NB4 (cell line): ENCODE measurements around the gene IL15.
"Not testable (repeated sequence)": the region's sequence is repeated elsewhere in the genome, so short reads cannot be mapped to it uniquely, and the experiment has no call there.

Source experiments
- DNase-seq: peaks from one replicate; pipeline ENCODE4 v3.0.0; 2010; ENCODE audit warnings: low read depth
- H3K4me3 ChIP-seq: one replicate; pipeline ENCODE4 v1.5.1; 2011; ENCODE audit warnings: mild to moderate bottlenecking, low read depth, low read length, moderate library complexity
- MYC ChIP-seq: IDR thresholded peaks from 2 replicates; pipeline ENCODE4 v1.6.1; 2011; ENCODE audit warnings: low read depth, low read length
- POLR2A ChIP-seq: IDR thresholded peaks from 2 replicates; pipeline ENCODE4 v1.6.1; 2011; ENCODE audit warnings: mild to moderate bottlenecking; ENCODE audit not compliant: insufficient read length; ENCODE audit errors: extremely low read depth
- TF ChIP-seq, protein P1 (sequence below): IDR thresholded peaks from one replicate; pipeline ENCODE4 v1.5.1; 2012; ENCODE audit warnings: low read depth, low read length
- TF ChIP-seq, protein P2 (sequence below): IDR thresholded peaks from 2 replicates; pipeline ENCODE4 v1.6.1; 2011; ENCODE audit warnings: low read depth, low read length

IL15 gene, protein sequence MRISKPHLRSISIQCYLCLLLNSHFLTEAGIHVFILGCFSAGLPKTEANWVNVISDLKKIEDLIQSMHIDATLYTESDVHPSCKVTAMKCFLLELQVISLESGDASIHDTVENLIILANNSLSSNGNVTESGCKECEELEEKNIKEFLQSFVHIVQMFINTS

DNA sequence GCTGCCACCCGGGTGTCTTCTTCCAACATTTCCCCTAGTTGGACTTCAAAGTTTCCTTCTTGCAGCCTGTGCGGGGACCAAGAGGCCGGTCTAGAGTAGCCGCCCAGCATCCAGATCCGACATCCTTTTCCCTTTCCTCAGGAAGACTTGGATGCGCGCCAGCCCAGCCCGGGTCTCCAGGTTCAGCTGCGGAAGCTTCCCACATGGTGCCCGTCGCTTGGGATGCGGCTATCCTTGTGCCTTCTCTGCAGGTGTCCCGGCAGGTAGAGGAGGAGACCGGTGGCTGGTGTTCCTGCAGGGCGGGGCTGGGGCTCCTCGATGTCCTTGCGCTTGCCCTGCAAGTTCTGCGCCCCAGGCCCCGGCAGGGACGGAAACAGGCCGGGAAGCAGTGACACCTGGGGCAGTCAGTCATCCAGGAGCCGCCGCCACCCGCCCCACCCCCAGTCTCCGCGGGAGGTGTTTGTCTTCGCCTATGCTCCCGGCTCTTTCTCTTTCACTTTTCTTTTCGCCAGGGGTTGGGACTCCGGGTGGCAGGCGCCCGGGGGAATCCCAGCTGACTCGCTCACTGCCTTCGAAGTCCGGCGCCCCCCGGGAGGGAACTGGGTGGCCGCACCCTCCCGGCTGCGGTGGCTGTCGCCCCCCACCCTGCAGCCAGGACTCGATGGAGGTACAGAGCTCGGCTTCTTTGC is at the start of gene IL15:
IL15 (plus strand) TSS at position 502 of the 689 bp plus-strand sequence. CDS start 82,882 bp downstream, outside the sequence.
- TF ChIP-seq, protein P1, sequence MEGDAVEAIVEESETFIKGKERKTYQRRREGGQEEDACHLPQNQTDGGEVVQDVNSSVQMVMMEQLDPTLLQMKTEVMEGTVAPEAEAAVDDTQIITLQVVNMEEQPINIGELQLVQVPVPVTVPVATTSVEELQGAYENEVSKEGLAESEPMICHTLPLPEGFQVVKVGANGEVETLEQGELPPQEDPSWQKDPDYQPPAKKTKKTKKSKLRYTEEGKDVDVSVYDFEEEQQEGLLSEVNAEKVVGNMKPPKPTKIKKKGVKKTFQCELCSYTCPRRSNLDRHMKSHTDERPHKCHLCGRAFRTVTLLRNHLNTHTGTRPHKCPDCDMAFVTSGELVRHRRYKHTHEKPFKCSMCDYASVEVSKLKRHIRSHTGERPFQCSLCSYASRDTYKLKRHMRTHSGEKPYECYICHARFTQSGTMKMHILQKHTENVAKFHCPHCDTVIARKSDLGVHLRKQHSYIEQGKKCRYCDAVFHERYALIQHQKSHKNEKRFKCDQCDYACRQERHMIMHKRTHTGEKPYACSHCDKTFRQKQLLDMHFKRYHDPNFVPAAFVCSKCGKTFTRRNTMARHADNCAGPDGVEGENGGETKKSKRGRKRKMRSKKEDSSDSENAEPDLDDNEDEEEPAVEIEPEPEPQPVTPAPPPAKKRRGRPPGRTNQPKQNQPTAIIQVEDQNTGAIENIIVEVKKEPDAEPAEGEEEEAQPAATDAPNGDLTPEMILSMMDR: no peak
- no peak for TF ChIP-seq MYC
- TF ChIP-seq POLR2A: no peak
- TF ChIP-seq, protein P2, sequence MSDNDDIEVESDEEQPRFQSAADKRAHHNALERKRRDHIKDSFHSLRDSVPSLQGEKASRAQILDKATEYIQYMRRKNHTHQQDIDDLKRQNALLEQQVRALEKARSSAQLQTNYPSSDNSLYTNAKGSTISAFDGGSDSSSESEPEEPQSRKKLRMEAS: no peak
- no peak for DNase-seq
- H3K4me3 ChIP-seq: no peak within 1 kb of the TSS

DNA sequence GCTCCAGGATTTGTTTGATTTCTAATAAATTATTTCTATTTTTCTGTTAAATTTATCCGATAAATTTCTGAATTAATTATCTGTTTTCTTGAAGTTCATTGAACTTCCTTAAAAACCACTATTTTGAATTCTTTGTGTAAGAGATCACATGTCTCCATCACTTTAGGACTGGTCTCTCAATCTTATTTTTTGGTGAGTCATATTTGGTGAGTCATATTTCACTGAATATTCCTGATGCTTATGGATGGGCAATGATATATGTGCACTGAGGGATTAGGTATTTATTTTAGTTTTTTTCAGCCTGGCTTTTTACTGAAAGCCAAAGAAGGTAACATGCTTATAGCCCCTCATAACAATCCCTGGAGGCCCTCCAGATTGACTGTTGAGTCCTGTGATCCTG is 48.5 kb upstream of the IL15 start:
- TF ChIP-seq MYC (no peak), POLR2A (no peak)
- TF ChIP-seq, protein P2: no peak
- TF ChIP-seq, protein P1: no peak
- no peak overlapping the region for H3K4me3 ChIP-seq
- DNase-seq: no peak

DNA sequence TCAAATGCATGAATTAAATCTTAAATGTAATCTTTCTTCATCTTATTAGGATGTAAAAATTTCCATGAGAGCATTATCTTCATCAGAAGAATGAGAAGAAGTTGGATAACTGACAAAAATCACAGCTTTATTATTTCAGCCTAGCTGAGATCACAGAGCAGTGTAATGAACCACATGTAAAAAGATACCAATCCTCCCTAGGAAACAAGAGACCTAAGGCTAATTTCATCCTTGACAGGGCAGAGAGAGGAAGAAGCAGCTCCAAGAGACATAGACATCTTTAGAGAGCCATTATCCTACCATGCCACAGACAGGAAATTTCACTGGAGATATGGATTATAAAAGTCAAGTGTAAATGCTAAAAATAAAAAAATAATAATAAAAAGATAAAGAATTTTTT is 40.9 kb upstream of the IL15 start:
- no peak for DNase-seq
- H3K4me3 ChIP-seq: no peak overlapping the region
- TF ChIP-seq, protein P2: no peak
- TF ChIP-seq MYC (no peak), POLR2A (no peak)
- TF ChIP-seq, protein P1: no peak

DNA sequence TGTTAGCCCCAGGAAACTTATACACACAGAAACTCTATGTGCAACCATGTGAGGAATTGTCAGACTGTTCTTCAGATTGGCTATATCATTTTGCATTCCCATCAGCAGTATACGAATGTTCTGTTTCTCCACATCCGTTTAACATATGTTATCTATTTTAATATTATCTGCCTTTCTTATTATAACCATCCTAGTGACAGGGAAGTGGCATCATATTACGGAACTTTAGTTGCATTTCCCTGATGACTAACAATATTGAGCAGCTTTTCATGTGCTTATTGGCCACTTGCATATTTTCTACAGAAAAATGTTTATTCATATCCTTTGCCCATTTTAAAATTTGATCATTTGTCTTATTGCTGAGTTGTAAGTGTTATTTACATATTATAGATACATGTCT is 36.5 kb upstream of the IL15 start:
- no peak for DNase-seq
- TF ChIP-seq POLR2A (no peak), MYC (no peak)
- TF ChIP-seq, protein P1: no peak
- TF ChIP-seq, protein P2: no peak

DNA sequence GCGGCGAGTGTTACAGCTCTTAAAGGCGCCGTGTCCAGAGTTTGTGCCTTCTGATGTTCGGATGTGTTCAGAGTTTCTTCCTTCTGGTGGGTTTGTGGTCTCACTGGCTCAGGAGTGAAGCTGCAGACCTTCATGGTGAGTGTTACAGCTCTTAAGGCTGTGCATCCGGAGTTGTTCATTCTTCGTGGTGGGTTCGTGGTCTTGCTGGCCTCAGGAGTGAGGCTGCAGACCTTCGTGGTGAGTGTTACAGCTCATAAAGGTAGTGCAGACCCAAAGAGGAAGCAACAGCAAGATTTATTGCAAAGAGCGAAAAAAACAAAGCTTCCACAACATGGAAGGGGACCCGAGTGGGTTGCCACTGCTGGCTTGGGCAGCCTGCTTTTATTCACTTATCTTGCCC is 31.7 kb upstream of the IL15 start:
- not testable (repeated sequence) for H3K4me3 ChIP-seq, DNase-seq

More for the DNA sequence above, 36.5 kb upstream of the IL15 start:
- no peak overlapping the region for H3K4me3 ChIP-seq

DNA sequence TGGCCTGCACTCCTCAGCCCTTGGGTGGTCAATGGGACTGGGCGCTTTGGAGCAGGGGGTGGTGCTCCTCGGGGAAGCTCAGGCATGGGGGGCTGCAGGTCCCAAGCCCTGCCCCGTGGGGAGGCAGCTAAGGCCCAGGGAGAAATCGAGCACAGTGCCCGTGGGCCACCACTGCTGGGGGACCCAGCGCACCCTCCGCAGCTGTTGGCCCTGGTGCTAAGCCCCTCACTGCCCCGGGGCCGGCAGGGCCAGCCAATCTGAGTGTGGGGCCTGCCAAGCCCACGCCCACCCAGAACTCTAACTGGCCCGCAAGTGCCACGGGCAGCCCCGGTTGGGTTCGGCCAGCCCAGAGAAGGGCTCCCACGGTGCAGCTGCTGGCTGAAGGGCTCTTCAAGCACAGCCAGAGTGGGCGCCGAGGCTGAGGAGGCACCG is 30.9 kb upstream of the IL15 start:
- H3K4me3 ChIP-seq: no peak overlapping the region
- TF ChIP-seq, protein P2: no peak
- TF ChIP-seq, protein P1: no peak
- TF ChIP-seq MYC (no peak), POLR2A (no peak)

More for the DNA sequence above, 30.9 kb upstream of the IL15 start:
- DNase-seq: no peak
